ENCODE data around the gene METRN.

- TF ChIP-seq GATA3 (IDR thresholded peaks at IDR 0.05; ENCODE audit: low read depth, low read length) = no peak
- TF ChIP-seq GATA2 (IDR thresholded peaks at IDR 0.05; ENCODE audit: low read depth, low read length) = no peak
These were observed 29.8 kb upstream of the METRN start for GRCh38 chr16:684961-685696.

All from SH-SY5Y (cell line).